LNCaP clone FGC (cell line): Measurements from ENCODE around the gene ZAR1.

ENCODE experiments used
- DNase-seq: peaks from one replicate; pipeline ENCODE4 v3.0.0-alpha.2; 2011; ENCODE audit warnings: low read depth
- H3K4me3 ChIP-seq: 2 replicates; pipeline ENCODE4 v1.5.1; 2011; ENCODE audit warnings: mild to moderate bottlenecking, low read depth, low read length, control low read depth
- CTCF ChIP-seq: IDR thresholded peaks from 2 replicates; pipeline ENCODE4 v1.5.1; 2012; ENCODE audit warnings: mild to moderate bottlenecking; ENCODE audit not compliant: control insufficient read depth, insufficient read depth; ENCODE audit errors: extremely low read depth

ZAR1 gene

GRCh38 chr4:48475770-48476169 lies 14.3 kb upstream of the ZAR1 start:
- TF ChIP-seq CTCF = no peak
- no peak for DNase-seq
- no peak overlapping the region for H3K4me3 ChIP-seq

GRCh38 chr4:48478273-48478672 lies 11.8 kb upstream of the ZAR1 start:
- H3K4me3 ChIP-seq = no peak overlapping the region
- DNase-seq = peak; percentile 52
- TF ChIP-seq CTCF = no peak

GRCh38 chr4:48481581-48481980 lies 8.5 kb upstream of the ZAR1 start:
- H3K4me3 ChIP-seq = no peak overlapping the region
- no peak for TF ChIP-seq CTCF
- no peak for DNase-seq

- no peak within 1 kb of the TSS for H3K4me3 ChIP-seq
- DNase-seq = no peak
- TF ChIP-seq CTCF = no peak
Observed at GRCh38 chr4:48483006-48483776, 6.9 kb upstream of the ZAR1 start, which contains the start of gene SLC10A4. Gene SLC10A4, plus strand, starts transcription at chr4:48483343. Its CDS starts 219 bp downstream, at chr4:48483562.

- no peak for DNase-seq
- no peak overlapping the region for H3K4me3 ChIP-seq
- no peak for TF ChIP-seq CTCF
Observed at GRCh38 chr4:48483777-48484493, 6.1 kb upstream of the ZAR1 start.

- no peak overlapping the region for H3K4me3 ChIP-seq
- no peak for DNase-seq
- TF ChIP-seq CTCF = no peak
Observed at GRCh38 chr4:48484494-48485168, 5.4 kb upstream of the ZAR1 start.
